ENCODE data around the gene MKNK1. TPM values are rescaled to one million over a fixed set of nuclear protein-coding genes. Genes with fewer than 3 reads are reported as not detected.

Gene MKNK1
- total RNA-seq, 4 donors from 2014 or later: 15.8 to 39.1 (median 27.4) TPM

DNA sequence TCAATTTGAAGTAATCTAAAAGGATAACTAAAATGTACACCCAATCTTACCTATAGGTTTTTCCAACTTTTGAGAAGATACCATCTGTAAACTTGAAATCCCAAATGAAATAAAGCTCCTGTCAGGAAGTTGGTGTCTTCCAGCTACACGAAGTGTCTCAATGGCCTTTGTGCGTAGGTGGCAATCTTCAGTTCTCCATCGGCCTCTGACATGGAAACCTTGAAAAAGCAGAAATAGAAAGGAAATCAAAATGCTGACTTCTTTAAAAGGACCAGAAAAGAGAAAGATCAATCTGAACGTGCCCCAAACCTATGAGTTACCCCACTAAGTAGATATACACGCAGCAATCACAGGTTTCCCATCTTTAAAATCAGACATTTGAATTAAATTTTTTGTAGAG, 10.0 kb downstream of the MKNK1 start:
- peaks cover 9% of the 10 kb centered on the region for H3K4me1 ChIP-seq
- H3K4me3 ChIP-seq: no peak overlapping the region
- H3K36me3 ChIP-seq: peaks cover 46% of the 10 kb centered on the region
- 81% methylated on average over 5 of the region's 5 CpGs for WGBS
- no peaks in the 10 kb centered on the region for H3K9me3 ChIP-seq
- H3K27me3 ChIP-seq: no peaks in the 10 kb centered on the region
- DNase-seq (ENCODE audit: low spot score in 2 of 2): no peak
- TF ChIP-seq EP300 (IDR thresholded peaks at IDR 0.05) (no peak), POLR2A (IDR thresholded peaks at IDR 0.05) (no peak), POLR2AphosphoS5 (IDR thresholded peaks at IDR 0.05) (no peak)
- TF ChIP-seq, protein P1, sequence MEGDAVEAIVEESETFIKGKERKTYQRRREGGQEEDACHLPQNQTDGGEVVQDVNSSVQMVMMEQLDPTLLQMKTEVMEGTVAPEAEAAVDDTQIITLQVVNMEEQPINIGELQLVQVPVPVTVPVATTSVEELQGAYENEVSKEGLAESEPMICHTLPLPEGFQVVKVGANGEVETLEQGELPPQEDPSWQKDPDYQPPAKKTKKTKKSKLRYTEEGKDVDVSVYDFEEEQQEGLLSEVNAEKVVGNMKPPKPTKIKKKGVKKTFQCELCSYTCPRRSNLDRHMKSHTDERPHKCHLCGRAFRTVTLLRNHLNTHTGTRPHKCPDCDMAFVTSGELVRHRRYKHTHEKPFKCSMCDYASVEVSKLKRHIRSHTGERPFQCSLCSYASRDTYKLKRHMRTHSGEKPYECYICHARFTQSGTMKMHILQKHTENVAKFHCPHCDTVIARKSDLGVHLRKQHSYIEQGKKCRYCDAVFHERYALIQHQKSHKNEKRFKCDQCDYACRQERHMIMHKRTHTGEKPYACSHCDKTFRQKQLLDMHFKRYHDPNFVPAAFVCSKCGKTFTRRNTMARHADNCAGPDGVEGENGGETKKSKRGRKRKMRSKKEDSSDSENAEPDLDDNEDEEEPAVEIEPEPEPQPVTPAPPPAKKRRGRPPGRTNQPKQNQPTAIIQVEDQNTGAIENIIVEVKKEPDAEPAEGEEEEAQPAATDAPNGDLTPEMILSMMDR (IDR thresholded peaks at IDR 0.05): no peak
- no peak overlapping the region for H3K27ac ChIP-seq

DNA sequence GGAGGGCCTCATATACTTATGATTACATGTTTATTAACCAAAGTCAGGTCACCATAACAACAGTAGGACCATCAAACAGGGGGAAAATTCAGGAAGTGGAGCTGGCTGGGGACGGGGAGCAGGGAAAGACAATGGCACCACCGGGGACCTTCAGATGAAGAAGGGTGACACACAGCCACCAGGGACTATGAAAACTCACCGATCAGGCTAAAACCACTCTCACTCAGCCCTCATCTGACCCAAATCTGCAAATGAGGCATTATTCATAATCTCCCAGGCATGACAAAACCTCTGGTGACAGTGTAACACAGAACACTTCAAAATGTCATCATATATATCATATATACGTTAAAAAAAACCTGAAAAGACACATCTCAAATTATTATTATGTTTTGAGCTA, 11.2 kb downstream of the MKNK1 start:
- Histone ChIP-seq H3K27me3 (no peaks in the 10 kb centered on the region), H3K27ac (no peak overlapping the region), H3K4me3 (no peak overlapping the region), H3K4me1 (peaks cover 9% of the 10 kb centered on the region), H3K9me3 (no peaks in the 10 kb centered on the region), H3K36me3 (peaks cover 50% of the 10 kb centered on the region)
- TF ChIP-seq, protein P1 (IDR thresholded peaks at IDR 0.05): no peak
- TF ChIP-seq POLR2A (IDR thresholded peaks at IDR 0.05) (no peak), POLR2AphosphoS5 (IDR thresholded peaks at IDR 0.05) (no peak)
- WGBS: 86% methylated on average over 4 of the region's 4 CpGs
- no peak for DNase-seq (ENCODE audit: low spot score in 2 of 2)

DNA sequence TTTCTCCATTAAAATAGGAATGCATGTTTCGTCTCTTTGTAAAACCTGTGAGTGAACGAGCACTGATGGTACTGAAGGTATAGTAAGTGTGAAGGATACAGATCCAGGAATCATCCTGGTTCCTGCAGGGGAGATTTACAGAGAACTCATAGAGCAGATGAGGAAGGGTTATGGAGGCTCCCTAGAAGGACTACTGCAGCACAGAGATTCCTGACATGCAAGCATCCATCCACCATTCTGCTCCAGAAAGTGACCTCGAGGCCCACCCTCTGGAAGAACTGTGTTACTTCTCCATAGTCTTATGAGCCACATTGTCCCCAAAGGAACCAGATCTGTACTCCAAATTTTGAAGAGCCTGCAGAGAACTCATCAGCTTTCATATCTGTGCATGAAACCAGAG, 14.5 kb downstream of the MKNK1 start:
- DNase-seq (ENCODE audit: low spot score in 2 of 2): no peak
- H3K27me3 ChIP-seq: no peaks in the 10 kb centered on the region
- no peaks in the 10 kb centered on the region for H3K9me3 ChIP-seq
- H3K4me1 ChIP-seq: no peaks in the 10 kb centered on the region
- H3K27ac ChIP-seq: no peak overlapping the region
- 97% methylated on average over 3 of the region's 3 CpGs for WGBS
- TF ChIP-seq POLR2A (IDR thresholded peaks at IDR 0.05) (no peak), POLR2AphosphoS5 (IDR thresholded peaks at IDR 0.05) (no peak), EP300 (IDR thresholded peaks at IDR 0.05) (no peak)
- TF ChIP-seq, protein P1 (IDR thresholded peaks at IDR 0.05): no peak
- H3K4me3 ChIP-seq: no peak overlapping the region
- H3K36me3 ChIP-seq: peaks cover 72% of the 10 kb centered on the region

DNA sequence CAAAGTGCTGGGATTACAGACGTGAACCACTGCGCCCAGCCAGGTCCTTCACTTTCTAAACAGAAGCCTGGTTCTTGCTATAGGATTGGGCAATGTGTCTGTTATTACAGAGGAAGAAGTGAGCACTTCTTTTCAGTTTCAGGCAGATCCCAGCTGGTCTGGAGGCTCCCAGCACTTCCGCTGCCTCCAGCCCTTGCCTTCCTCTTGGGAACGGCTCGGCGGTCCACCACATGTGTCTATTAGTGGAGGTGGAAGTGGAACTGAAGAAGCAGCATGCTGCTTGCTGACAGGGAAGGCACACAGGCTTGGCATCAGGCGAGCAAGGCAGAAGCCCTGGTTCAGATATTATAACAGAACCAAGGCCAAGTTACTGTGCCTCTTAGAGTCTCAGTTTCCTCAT, 17.0 kb downstream of the MKNK1 start:
- no peak for TF ChIP-seq POLR2AphosphoS5 (IDR thresholded peaks at IDR 0.05)
- TF ChIP-seq POLR2A (IDR thresholded peaks at IDR 0.05): no peak
- TF ChIP-seq, protein P1 (IDR thresholded peaks at IDR 0.05): no peak
- TF ChIP-seq EP300 (IDR thresholded peaks at IDR 0.05): no peak
- no peak overlapping the region for H3K27ac ChIP-seq
- no peak overlapping the region for H3K4me3 ChIP-seq
- no peaks in the 10 kb centered on the region for H3K27me3 ChIP-seq
- H3K9me3 ChIP-seq: no peaks in the 10 kb centered on the region
- DNase-seq (ENCODE audit: low spot score in 2 of 2): no peak
- WGBS: 75% methylated on average over 7 of the region's 7 CpGs
- peaks cover 79% of the 10 kb centered on the region for H3K36me3 ChIP-seq
- no peaks in the 10 kb centered on the region for H3K4me1 ChIP-seq

DNA sequence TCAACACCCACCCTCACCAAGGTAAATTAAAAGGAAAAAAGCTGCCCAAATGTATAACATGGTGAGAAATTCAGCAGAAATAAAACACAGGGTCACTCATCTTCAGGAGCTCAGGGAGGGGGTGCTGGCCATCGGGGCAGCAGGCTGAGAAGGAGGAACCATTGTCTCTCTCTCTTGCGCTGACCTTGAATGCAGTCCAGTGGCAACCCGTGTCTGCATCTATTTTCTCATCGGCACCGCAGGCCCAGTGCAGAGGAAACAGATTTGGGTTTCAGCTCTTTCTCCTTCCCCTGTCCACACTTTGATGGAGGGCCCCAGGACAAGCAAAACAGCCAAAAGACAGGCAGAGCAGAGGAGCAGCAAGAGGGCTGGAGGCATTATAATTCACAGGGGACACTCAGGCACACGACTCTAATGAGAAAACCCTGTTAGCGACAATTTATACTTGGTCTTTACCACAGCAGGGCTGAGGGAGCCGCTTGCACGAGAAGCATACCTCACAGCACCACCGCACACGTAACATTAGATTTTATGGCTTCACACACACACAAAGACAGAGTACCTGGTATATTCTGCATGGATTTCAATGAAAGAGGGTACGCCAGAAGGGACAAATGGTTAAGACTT, 18.6 kb downstream of the MKNK1 start:
- 90% methylated on average over 12 of the region's 12 CpGs for WGBS
- Histone ChIP-seq H3K36me3 (peaks cover 73% of the 10 kb centered on the region), H3K27me3 (no peaks in the 10 kb centered on the region), H3K27ac (no peak overlapping the region), H3K4me3 (no peak overlapping the region), H3K4me1 (no peaks in the 10 kb centered on the region), H3K9me3 (no peaks in the 10 kb centered on the region)
- no peak for DNase-seq (ENCODE audit: low spot score in 2 of 2)
- TF ChIP-seq POLR2A (IDR thresholded peaks at IDR 0.05) (no peak), POLR2AphosphoS5 (IDR thresholded peaks at IDR 0.05) (no peak), EP300 (IDR thresholded peaks at IDR 0.05) (no peak)
- TF ChIP-seq, protein P1 (IDR thresholded peaks at IDR 0.05): no peak

All from suprapubic skin (tissue), 4 donors.